Endothelial cell of umbilical vein (primary cell): ENCODE measurements around the gene SRRD. TPM values are rescaled to one million over a fixed set of nuclear protein-coding genes. Genes with fewer than 3 reads are reported as not detected.
"Not testable (repeated sequence)": the region's sequence is repeated elsewhere in the genome, so short reads cannot be mapped to it uniquely, and the experiment has no call there.

Source experiments
- BruUV-seq: library from RNA; stranded (reverse); fragments of 400-500 nt; replicated peaks from 2 replicates; lab custom pipeline; 2021; lab: Mats Ljungman, UMichigan
- CTCF ChIA-PET: fragments of 300-600, 350-600 bp; sonication (Branson Sonifier 250); formaldehyde crosslinking; loops from one replicate; lab custom pipeline; 2021; ENCODE audit warnings: antibody characterized with exemption, inconsistent platforms; lab: Charles Lee
- POLR2A ChIA-PET: fragments of 300-600, 350-600 bp; sonication (Branson Sonifier 250); formaldehyde crosslinking; loops from one replicate; lab custom pipeline; 2021; ENCODE audit warnings: antibody characterized with exemption, inconsistent platforms; lab: Charles Lee
- DNase-seq: peaks from one replicate; pipeline ENCODE4 v3.0.0-alpha.2; 2011; ENCODE audit warnings: low read depth, low spot score
- FAIRE-seq: peaks from 2 replicates; lab custom pipeline; 2011; peaks lifted over from hg19 to GRCh38; lab: Jason Lieb, UNC
- H2AFZ ChIP-seq: 2 replicates; pipeline ENCODE4 v1.6.0; 2012; ENCODE audit warnings: low read depth, low read length, control low read depth, inconsistent platforms
- H3K27ac ChIP-seq: 2 replicates; pipeline ENCODE4 v1.5.1; 2011; ENCODE audit warnings: low read depth, mild to moderate bottlenecking, control low read depth, low read length, moderate library complexity; ENCODE audit not compliant: insufficient read depth
- H3K27me3 ChIP-seq, 2 experiments: 2 replicates each; pipeline versions ENCODE4 v1.6.0 to v1.6.1; 2011; ENCODE audit warnings: low read length in 2 of 2, mixed read lengths in 1 of 2; ENCODE audit not compliant: control insufficient read depth in 2 of 2, insufficient read depth in 2 of 2
- H3K36me3 ChIP-seq, 2 experiments: 2 replicates in 1 of 2; 3 replicates in 1 of 2; pipeline ENCODE4 v1.5.1; 2011; ENCODE audit warnings: low read length in 2 of 2, mild to moderate bottlenecking in 1 of 2, moderate library complexity in 1 of 2; ENCODE audit not compliant: control insufficient read depth in 2 of 2, insufficient read depth in 2 of 2; ENCODE audit errors: extremely low read depth in 1 of 2
- H3K4me1 ChIP-seq: 3 replicates; pipeline ENCODE4 v1.5.1; 2011; ENCODE audit warnings: mild to moderate bottlenecking, low read length; ENCODE audit not compliant: control insufficient read depth, insufficient read depth; ENCODE audit errors: extremely low read depth
- H3K4me2 ChIP-seq: 2 replicates; pipeline ENCODE4 v1.6.1; 2011; ENCODE audit warnings: low read length, control low read depth, mixed read lengths; ENCODE audit not compliant: insufficient read depth
- H3K4me3 ChIP-seq, 3 experiments: fragments of 200-600 bp in 1 of 3; sonication (generic), shearing (Covaris generic) in 1 of 3; replicated peaks in 1 of 3; 2 replicates each; pipeline ENCODE4 v1.5.1; 2011 to 2016; ENCODE audit warnings: control low read depth in 3 of 3, low read length in 3 of 3, mild to moderate bottlenecking in 2 of 3, inconsistent platforms in 1 of 3, low read depth in 1 of 3, moderate library complexity in 1 of 3; ENCODE audit not compliant: insufficient read depth in 1 of 3
- H3K79me2 ChIP-seq: 2 replicates; pipeline ENCODE4 v1.6.0; 2012; ENCODE audit warnings: low read length, inconsistent platforms; ENCODE audit not compliant: control insufficient read depth, insufficient read depth
- H3K9ac ChIP-seq: replicated peaks from 2 replicates; pipeline ENCODE3; 2011; ENCODE audit warnings: low read length, control low read depth; ENCODE audit not compliant: insufficient read depth; ENCODE audit errors: extremely low read depth
- H3K9me1 ChIP-seq: replicated peaks from 3 replicates; pipeline ENCODE4 v1.6.0; 2011; ENCODE audit warnings: mild to moderate bottlenecking, low read length; ENCODE audit not compliant: control insufficient read depth, insufficient read depth; ENCODE audit errors: extremely low read depth
- H3K9me3 ChIP-seq: replicated peaks from 2 replicates; pipeline ENCODE4 v1.5.1; 2012; ENCODE audit warnings: low read length, inconsistent platforms; ENCODE audit not compliant: control insufficient read depth, insufficient read depth
- H4K20me1 ChIP-seq: replicated peaks from 2 replicates; pipeline ENCODE3; 2011; ENCODE audit warnings: mild to moderate bottlenecking, low read length; ENCODE audit not compliant: control insufficient read depth, insufficient read depth; ENCODE audit errors: extremely low read depth
- EZH2 ChIP-seq: IDR thresholded peaks from 2 replicates; pipeline ENCODE4 v1.6.1; 2012; ENCODE audit warnings: borderline replicate concordance, low read depth, mild to moderate bottlenecking, moderate library complexity, low read length, inconsistent platforms; ENCODE audit not compliant: severe bottlenecking
- GATA2 ChIP-seq: IDR thresholded peaks from 2 replicates; pipeline ENCODE4 v1.7.0; 2011; ENCODE audit warnings: low read depth, mild to moderate bottlenecking, moderate library complexity, mixed read lengths, low read length; ENCODE audit not compliant: insufficient read length, insufficient read depth
- dilution Hi-C: fragments of 300-500 bp; cut with MboI; formaldehyde crosslinking; loops from one replicate; pipeline ENCODE4 v1.15.0; 2019; ENCODE audit warnings: low sequenced_read_pairs; ENCODE audit not compliant: extremely low pct_ligation_motif_present
- intact Hi-C: fragments of 100-400 bp; cut with micrococcal nuclease; formaldehyde crosslinking; loops from one replicate; pipeline ENCODE4 v1.10.0; 2022
- polyA plus RNA-seq, 4 experiments: library from polyadenylated mRNA; depleted of rRNA in 3 of 4; stranded (reverse) in 3 of 4; unstranded in 1 of 4; fragments of >200 nt; gene quantifications; 2 replicates each; pipeline versions ENCODE4 v1.2.1 to v1.2.3, GENCODE V29; 2011 to 2012; ENCODE audit warnings: missing spikeins in 1 of 4
- total RNA-seq: library from RNA; stranded (reverse); gene quantifications from 2 replicates; pipeline ENCODE4 v1.2.3, GENCODE V29; 2021

The SRRD gene
- total and polyA plus RNA-seq, 2 donors (not counting 3 experiments of a cell fraction or from before 2014, with no cell fraction given), result 23.4 to 24.2 TPM

DNA sequence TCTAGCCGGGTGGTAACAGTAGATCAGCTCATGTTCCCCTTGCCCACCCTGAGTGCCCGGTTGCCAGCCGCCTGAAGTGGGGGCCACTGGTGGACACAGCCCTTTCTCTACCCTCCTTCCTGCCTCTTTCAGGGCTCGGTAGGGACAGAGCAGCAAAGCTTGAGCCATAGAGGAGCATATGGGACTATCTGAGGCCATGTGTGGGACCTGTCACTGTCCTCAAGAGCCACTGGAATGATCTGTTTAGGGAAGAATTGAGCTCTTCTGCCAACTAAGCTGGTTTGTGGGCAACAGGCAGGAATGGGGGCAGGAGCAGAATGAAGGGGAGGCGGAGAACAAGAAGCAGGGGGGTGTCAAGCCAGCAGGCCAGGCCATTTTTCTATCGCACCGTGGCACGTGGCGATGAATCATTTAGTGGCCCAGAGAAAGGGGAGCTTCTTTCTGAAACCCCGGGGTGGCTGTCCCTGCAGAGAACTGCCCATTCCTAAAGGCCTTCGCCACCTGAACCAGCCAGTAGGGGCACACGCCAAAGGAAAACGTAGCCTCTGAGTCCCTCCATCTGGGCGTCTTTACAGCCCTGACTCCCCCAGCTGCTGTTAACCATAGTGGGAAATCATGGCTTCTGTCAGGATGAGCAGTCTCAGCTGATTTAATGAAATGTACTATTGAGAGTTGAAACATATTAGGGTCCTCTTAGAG is 45.8 kb upstream of the SRRD start:
- Histone ChIP-seq H2AFZ (no peak overlapping the region), H3K4me1 (no peaks in the 10 kb centered on the region), H3K9ac (no peak overlapping the region), H3K9me3 (no peaks in the 10 kb centered on the region), H3K27ac (no peak overlapping the region), H3K4me2 (no peak overlapping the region), H3K4me3 (no peak overlapping the region), H4K20me1 (no peaks in the 10 kb centered on the region), H3K9me1 (no peaks in the 10 kb centered on the region), H3K36me3 (peaks cover 0 to 6% of the 10 kb centered on the region in 2 experiments), H3K27me3 (no peaks in the 10 kb centered on the region), H3K79me2 (no peaks in the 10 kb centered on the region)
- no peak for TF ChIP-seq EZH2
- no peak for TF ChIP-seq GATA2
- ChIA-PET CTCF (interaction anchor here (1.3 to 1.9 kb wide), 2 partner anchors 23 to 36 kb away, joined by 3 to 8 read pairs; no protein-coding TSS in a partner anchor), POLR2A (no interaction called here)
- intact Hi-C loops, result no loop called here
- dilution Hi-C loops, result no loop called here
- BruUV-seq, result no TSS peak
- FAIRE-seq, result no peak
- no peak for DNase-seq

- H3K9me1 ChIP-seq, H4K20me1 ChIP-seq, H3K4me1 ChIP-seq, H3K4me2 ChIP-seq, H3K79me2 ChIP-seq, H3K9ac ChIP-seq, H3K9me3 ChIP-seq, CTCF ChIA-PET, H3K4me3 ChIP-seq, dilution Hi-C loops, BruUV-seq, intact Hi-C loops, H3K27me3 ChIP-seq, H3K36me3 ChIP-seq, H2AFZ ChIP-seq, POLR2A ChIA-PET, H3K27ac ChIP-seq, DNase-seq, FAIRE-seq: not testable (repeated sequence)
These were observed 44.9 kb upstream of the SRRD start for GRCh38 chr22:26438776-26439175.
